MM.1S (cell line): ENCODE data around the gene CFAP251.

Experiments
- CTCF ChIP-seq: fragments of 300-600 bp; sonication (generic); IDR thresholded peaks from 2 replicates; pipeline ENCODE4 v1.5.1; 2016; ENCODE audit warnings: antibody characterized with exemption, low read length, mixed read lengths
- EZH2 ChIP-seq: fragments of 300-600 bp; sonication (generic); optimal IDR thresholded peaks from 2 replicates; pipeline ENCODE3; 2017; ENCODE audit warnings: low read depth, mild to moderate bottlenecking, antibody characterized with exemption, low read length, mixed read lengths
- EZH2phosphoT487 ChIP-seq: fragments of 300-600 bp; sonication (generic); IDR thresholded peaks from 2 replicates; pipeline ENCODE4 v1.6.1; 2018; ENCODE audit warnings: antibody characterized with exemption, low read length

DNA sequence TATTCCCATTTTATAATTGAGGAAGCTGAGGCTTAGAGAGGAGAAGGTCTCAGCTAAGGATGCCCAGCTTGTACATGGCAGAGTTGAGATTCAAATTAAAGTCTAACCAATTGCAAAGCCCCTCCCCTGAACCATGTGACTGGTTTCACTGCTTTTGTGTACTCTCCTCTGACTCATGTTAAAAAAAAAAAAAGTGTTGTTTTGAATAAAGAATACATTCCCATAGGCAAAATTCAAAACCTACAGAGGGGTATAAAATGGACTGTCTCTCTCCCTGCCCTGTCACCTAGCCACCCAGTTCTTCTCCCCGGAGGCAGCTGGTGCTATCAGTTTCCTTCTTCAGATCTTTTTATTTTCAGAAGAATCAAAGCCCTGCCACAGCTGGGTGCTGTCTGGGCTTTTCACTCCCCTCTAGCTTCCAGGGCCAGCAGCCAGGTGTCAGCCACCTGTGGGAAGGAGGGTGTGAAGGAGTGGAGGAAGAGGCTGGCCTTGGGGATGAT is 24.4 kb upstream of the CFAP251 start:
- no peak for TF ChIP-seq EZH2phosphoT487
- TF ChIP-seq CTCF: no peak
- TF ChIP-seq EZH2: no peak
